A549 treated with Mapracorat at 1 μM for 4 hours (cell line): ENCODE measurements around the gene SPOCK1. TPM values are rescaled to one million over a fixed set of nuclear protein-coding genes. Genes with fewer than 3 reads are reported as not detected.

Experiments
- total RNA-seq: library from RNA; stranded (reverse); fragments of 200-300 nt; extraction: Qiagen RNA extraction; gene quantifications from 5 replicates; pipeline ENCODE4 v1.2.3, GENCODE V29; 2022

The SPOCK1 gene
- 12.1 to 17.6 TPM (median 17.1 TPM) in 5 replicates for total RNA-seq

DNA sequence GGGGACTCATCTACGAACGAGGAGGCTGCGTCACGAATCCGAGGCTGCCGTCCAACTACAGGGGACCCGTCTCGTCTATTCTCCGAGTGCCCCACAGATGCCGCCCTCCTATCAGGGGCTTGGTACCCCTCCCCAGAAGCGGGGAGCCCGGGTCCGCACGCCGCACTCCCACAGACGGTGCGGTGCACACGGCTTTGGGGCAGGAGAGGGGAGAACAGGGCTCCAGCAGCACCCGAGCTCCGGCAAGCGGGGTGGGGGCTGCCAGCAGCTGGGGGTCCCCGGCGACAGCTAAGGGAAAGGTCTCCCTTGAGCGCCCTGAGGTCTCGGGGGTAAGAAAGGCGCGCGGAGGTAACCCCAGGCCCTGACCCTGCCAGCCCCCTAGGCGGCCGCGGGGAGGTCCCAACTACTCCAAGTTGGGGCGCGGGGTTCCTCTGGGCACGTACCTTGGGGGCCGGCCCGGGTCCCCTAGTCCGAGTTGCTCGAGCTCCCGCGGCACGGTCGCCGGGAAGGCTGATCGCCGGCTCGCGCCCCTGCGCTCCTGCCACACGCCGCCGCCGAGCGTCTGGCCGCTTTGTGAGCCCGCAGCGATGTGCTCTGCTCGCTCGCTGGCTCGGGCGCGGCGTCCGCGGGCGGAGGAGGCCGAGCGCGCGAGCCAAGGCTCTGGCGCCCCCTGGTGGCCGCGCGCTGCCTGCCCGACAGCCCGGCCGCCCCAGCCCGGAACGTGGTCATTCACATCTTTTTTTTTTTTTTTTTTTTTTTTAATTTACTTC, at the start of gene SPOCK1:
TSS of gene SPOCK1 (minus strand) at position 591 of the 770 bp plus-strand sequence.

Other genes with a start within 250 kb of the SPOCK1 start
- 0.09 to 0.28 TPM (median 0.19 TPM) in 5 replicates for gene KLHL3, start 236.8 kb upstream of the SPOCK1 start, total RNA-seq